Loucy (cell line): Measurements from ENCODE around the gene ARHGAP26.

Source experiments
- CTCF ChIP-seq: fragments of 200-600 bp; sonication (generic); conservative IDR thresholded peaks from 2 replicates; pipeline ENCODE4 v1.5.1; 2014; ENCODE audit warnings: mild to moderate bottlenecking, antibody characterized with exemption, low read length
- EZH2phosphoT487 ChIP-seq: fragments of 200-600 bp; IDR thresholded peaks from 2 replicates; pipeline ENCODE4 v1.6.1; 2018; ENCODE audit warnings: antibody characterized with exemption, mild to moderate bottlenecking, moderate library complexity, borderline replicate concordance

GRCh38 chr5:143083006-143083405 lies 312.8 kb downstream of the ARHGAP26 start:
- TF ChIP-seq CTCF (no peak), EZH2phosphoT487 (no peak)
